Liver (tissue), 9 donors: Measurements from ENCODE around the gene TEX2. TPM values are rescaled to one million over a fixed set of nuclear protein-coding genes. Genes with fewer than 3 reads are reported as not detected.

Source experiments
- DNase-seq: peaks from one replicate; pipeline ENCODE4 v3.0.0-alpha.2; 2017; ENCODE audit warnings: low spot score
- H3K27ac ChIP-seq, 2 donors: one replicate each; pipeline ENCODE4 v1.7.0; 2013; ENCODE audit warnings: inconsistent platforms in 2 of 2, low read length in 2 of 2, control low read depth in 1 of 2, low read depth in 1 of 2, mild to moderate bottlenecking in 1 of 2
- H3K27me3 ChIP-seq, 4 donors: one replicate each; pipeline versions ENCODE4 v1.6.1 to v1.7.0; 2013; ENCODE audit warnings: low read length in 3 of 4, inconsistent platforms in 1 of 4, mild to moderate bottlenecking in 1 of 4, moderate library complexity in 1 of 4; ENCODE audit not compliant: control insufficient read depth in 4 of 4, insufficient read depth in 4 of 4
- H3K36me3 ChIP-seq, 4 donors: one replicate each; pipeline versions ENCODE4 v1.6.1 to v1.7.0; 2013; ENCODE audit warnings: low read length in 3 of 4, mild to moderate bottlenecking in 3 of 4, low read depth in 1 of 4, moderate library complexity in 1 of 4; ENCODE audit not compliant: control insufficient read depth in 4 of 4, insufficient read depth in 3 of 4
- H3K4me1 ChIP-seq, 4 donors: one replicate each; pipeline versions ENCODE4 v1.6.1 to v1.7.0; 2013; ENCODE audit warnings: low read length in 3 of 4, mild to moderate bottlenecking in 3 of 4, moderate library complexity in 1 of 4; ENCODE audit not compliant: control insufficient read depth in 4 of 4, insufficient read depth in 4 of 4
- H3K4me3 ChIP-seq, 3 donors: one replicate each; pipeline versions ENCODE4 v1.6.1 to v1.7.0; 2013; ENCODE audit warnings: low read length in 3 of 3, control low read depth in 1 of 3, low read depth in 1 of 3, mild to moderate bottlenecking in 1 of 3
- H3K9ac ChIP-seq, 2 donors: one replicate each; pipeline ENCODE4 v1.7.0; 2013; ENCODE audit warnings: low read length in 2 of 2, mild to moderate bottlenecking in 2 of 2, moderate library complexity in 2 of 2, control low read depth in 1 of 2, low read depth in 1 of 2
- H3K9me3 ChIP-seq, 4 donors: one replicate each; pipeline versions ENCODE4 v1.6.1 to v1.7.0; 2013; ENCODE audit warnings: low read length in 3 of 4; ENCODE audit not compliant: control insufficient read depth in 4 of 4
- EGR1 ChIP-seq, 2 donors: IDR thresholded peaks; 2 replicates each; pipeline ENCODE4 v1.6.1; 2016 to 2018; ENCODE audit warnings: antibody characterized with exemption in 2 of 2, low read depth in 2 of 2
- FOXA1 ChIP-seq: IDR thresholded peaks from 2 replicates; pipeline ENCODE4 v1.6.1; 2016; ENCODE audit warnings: antibody characterized with exemption
- FOXA2 ChIP-seq: IDR thresholded peaks from 2 replicates; pipeline ENCODE4 v1.6.1; 2016; ENCODE audit warnings: antibody characterized with exemption
- GABPA ChIP-seq, 2 donors: IDR thresholded peaks in 1 of 2; conservative IDR thresholded peaks in 1 of 2; 2 replicates each; pipeline ENCODE4 v1.6.1; 2016; ENCODE audit warnings: antibody characterized with exemption in 2 of 2, mild to moderate bottlenecking in 1 of 2, moderate library complexity in 1 of 2
- HNF4A ChIP-seq, 2 donors: conservative IDR thresholded peaks; 2 replicates each; pipeline ENCODE4 v1.6.1; 2016; ENCODE audit warnings: antibody characterized with exemption in 2 of 2, mild to moderate bottlenecking in 2 of 2
- HNF4G ChIP-seq: IDR thresholded peaks from 2 replicates; pipeline ENCODE4 v1.6.1; 2016; ENCODE audit warnings: antibody characterized with exemption
- JUND ChIP-seq, 2 donors: IDR thresholded peaks; 2 replicates each; pipeline ENCODE4 v1.6.1; 2016; ENCODE audit warnings: antibody characterized with exemption in 2 of 2
- NR2F2 ChIP-seq: IDR thresholded peaks from 2 replicates; pipeline ENCODE4 v1.6.1; 2016; ENCODE audit warnings: antibody characterized with exemption
- RAD21 ChIP-seq, 2 donors: IDR thresholded peaks; 2 replicates each; pipeline ENCODE4 v1.6.1; 2016; ENCODE audit warnings: antibody characterized with exemption in 2 of 2, mild to moderate bottlenecking in 2 of 2
- RXRA ChIP-seq, 2 donors: IDR thresholded peaks; 2 replicates each; pipeline ENCODE4 v1.6.1; 2017 to 2018; ENCODE audit warnings: antibody characterized with exemption in 2 of 2, mild to moderate bottlenecking in 1 of 2
- SP1 ChIP-seq: IDR thresholded peaks from 2 replicates; pipeline ENCODE4 v1.6.1; 2018; ENCODE audit warnings: antibody characterized with exemption, mild to moderate bottlenecking
- TAF1 ChIP-seq: conservative IDR thresholded peaks from 2 replicates; pipeline ENCODE4 v1.6.1; 2016; ENCODE audit warnings: antibody characterized with exemption, mild to moderate bottlenecking
- YY1 ChIP-seq: IDR thresholded peaks from 2 replicates; pipeline ENCODE4 v1.6.1; 2016; ENCODE audit warnings: antibody characterized with exemption, mild to moderate bottlenecking
- WGBS: extraction: QIAGEN DNeasy Blood & Tissue Kit; methylation state at CpG from one replicate; pipeline ENCODE4 v1.1.7; 2013; 5-methylcytosine and 5-hydroxymethylcytosine counted together
- polyA plus RNA-seq, 2 donors: library from polyadenylated mRNA; stranded (reverse) in 1 of 2; unstranded in 1 of 2; fragments of 200-250 nt in 1 of 2; fragments of >200 nt in 1 of 2; fragmentation: Nextera tagmentation in 1 of 2; extraction: Ambion mirVana in 1 of 2; gene quantifications; one replicate each; pipeline versions ENCODE4 v1.2.1 to v1.2.3, GENCODE V29; 2013 to 2015
- total RNA-seq, 2 donors: library from RNA; depleted of rRNA; stranded (reverse); fragments of >200 nt; gene quantifications; one replicate each; pipeline ENCODE4 v1.2.3, GENCODE V29; 2014
- TF ChIP-seq, protein P1 (sequence below): fragments of 150-350 bp; IDR thresholded peaks from 2 replicates; pipeline ENCODE4 v1.5.1; 2017; ENCODE audit warnings: improper control_type of control experiment, low read depth, low read length; ENCODE audit not compliant: missing input control
- TF ChIP-seq, protein P2 (sequence below): IDR thresholded peaks from 2 replicates; pipeline ENCODE4 v1.6.1; 2016; ENCODE audit warnings: antibody characterized with exemption
- TF ChIP-seq, protein P3 (sequence below): IDR thresholded peaks from 2 replicates; pipeline ENCODE4 v1.6.1; 2016; ENCODE audit warnings: antibody characterized with exemption
- TF ChIP-seq, protein P4 (sequence below): IDR thresholded peaks from 2 replicates; pipeline ENCODE4 v1.6.1; 2016; ENCODE audit warnings: antibody characterized with exemption
- donor health status: healthy.
- donor health status: healthy.
- donor health status: healthy.
- donor health status: healthy.
- donor health status: healthy.

The TEX2 gene
- total and polyA plus RNA-seq, 4 donors: 15.9 to 39.8 (median 28.2) TPM

DNA sequence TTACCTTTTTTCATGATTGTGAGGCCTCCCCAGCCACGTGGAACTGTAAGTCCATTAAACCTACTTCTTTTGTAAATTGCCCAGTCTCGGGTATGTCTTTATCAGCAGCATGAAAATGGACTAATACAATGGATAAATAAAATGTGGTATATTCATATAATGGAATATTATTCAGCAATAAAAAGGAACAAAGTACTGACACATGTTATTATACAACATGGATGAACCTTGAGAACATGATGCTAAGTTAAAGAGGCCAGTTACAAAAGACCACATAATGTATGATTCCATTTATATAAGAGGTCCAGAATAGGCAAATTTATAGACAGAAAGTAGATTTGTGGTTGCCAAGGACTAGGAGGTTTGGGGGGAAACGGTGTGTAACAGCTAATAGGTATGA lies 138.5 kb downstream of the TEX2 start:
- DNase-seq: no peak
- no peak overlapping the region for H3K27ac ChIP-seq
- H3K9me3 ChIP-seq: no peaks in the 10 kb centered on the region
- no peak for TF ChIP-seq FOXA1
- TF ChIP-seq, protein P1, sequence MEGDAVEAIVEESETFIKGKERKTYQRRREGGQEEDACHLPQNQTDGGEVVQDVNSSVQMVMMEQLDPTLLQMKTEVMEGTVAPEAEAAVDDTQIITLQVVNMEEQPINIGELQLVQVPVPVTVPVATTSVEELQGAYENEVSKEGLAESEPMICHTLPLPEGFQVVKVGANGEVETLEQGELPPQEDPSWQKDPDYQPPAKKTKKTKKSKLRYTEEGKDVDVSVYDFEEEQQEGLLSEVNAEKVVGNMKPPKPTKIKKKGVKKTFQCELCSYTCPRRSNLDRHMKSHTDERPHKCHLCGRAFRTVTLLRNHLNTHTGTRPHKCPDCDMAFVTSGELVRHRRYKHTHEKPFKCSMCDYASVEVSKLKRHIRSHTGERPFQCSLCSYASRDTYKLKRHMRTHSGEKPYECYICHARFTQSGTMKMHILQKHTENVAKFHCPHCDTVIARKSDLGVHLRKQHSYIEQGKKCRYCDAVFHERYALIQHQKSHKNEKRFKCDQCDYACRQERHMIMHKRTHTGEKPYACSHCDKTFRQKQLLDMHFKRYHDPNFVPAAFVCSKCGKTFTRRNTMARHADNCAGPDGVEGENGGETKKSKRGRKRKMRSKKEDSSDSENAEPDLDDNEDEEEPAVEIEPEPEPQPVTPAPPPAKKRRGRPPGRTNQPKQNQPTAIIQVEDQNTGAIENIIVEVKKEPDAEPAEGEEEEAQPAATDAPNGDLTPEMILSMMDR: no peak
- TF ChIP-seq NR2F2: no peak
- TF ChIP-seq, protein P2, sequence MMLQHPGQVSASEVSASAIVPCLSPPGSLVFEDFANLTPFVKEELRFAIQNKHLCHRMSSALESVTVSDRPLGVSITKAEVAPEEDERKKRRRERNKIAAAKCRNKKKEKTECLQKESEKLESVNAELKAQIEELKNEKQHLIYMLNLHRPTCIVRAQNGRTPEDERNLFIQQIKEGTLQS: no peak
- 94% methylated on average over 3 of the region's 3 CpGs for WGBS
- H3K36me3 ChIP-seq: peaks cover 0 to 5% (median under 1%) of the 10 kb centered on the region in 4 donors
- peaks cover 24 to 45% (median 38%) of the 10 kb centered on the region in 4 donors for H3K4me1 ChIP-seq
- H3K9ac ChIP-seq: no peak overlapping the region
- no peak overlapping the region for H3K4me3 ChIP-seq
- H3K27me3 ChIP-seq: no peaks in the 10 kb centered on the region

DNA sequence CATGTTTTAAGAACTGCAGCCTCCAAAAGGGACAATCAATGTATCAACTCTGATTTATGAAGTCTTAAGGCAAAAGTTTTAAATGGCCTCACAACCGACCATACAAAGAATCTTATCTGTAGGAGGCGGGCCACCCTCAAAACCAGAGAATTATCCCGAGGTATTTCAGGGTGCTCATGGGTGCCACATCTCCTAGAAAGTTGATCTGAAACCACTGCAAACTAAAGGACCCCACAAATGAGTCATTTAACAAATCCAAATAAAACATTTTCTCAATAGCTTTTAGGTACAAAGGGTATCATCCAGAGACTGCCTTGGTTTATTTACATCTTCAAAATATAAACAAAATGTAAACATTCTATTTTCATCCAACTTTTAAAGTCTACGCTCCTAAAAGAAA lies 139.9 kb downstream of the TEX2 start:
- H3K27ac ChIP-seq: peak overlapping the region in 1 of 2 donors; percentile 34
- TF ChIP-seq SP1 (no peak), YY1 (no peak), HNF4A (conservative IDR thresholded peaks at IDR 0.05) (no peak), TAF1 (no peak), NR2F2 (no peak), EGR1 (IDR thresholded peaks at IDR 0.05; ENCODE audit: low read depth in 2 of 2) (no peak), JUND (IDR thresholded peaks at IDR 0.05) (no peak), HNF4G (no peak), RXRA (IDR thresholded peaks at IDR 0.05) (no peak), FOXA2 (no peak), GABPA (IDR thresholded peaks at IDR 0.05 in 1 of 2, conservative IDR thresholded peaks at IDR 0.05 in 1 of 2) (no peak), RAD21 (IDR thresholded peaks at IDR 0.05) (no peak)
- TF ChIP-seq, protein P3, sequence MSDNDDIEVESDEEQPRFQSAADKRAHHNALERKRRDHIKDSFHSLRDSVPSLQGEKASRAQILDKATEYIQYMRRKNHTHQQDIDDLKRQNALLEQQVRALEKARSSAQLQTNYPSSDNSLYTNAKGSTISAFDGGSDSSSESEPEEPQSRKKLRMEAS: no peak
- TF ChIP-seq, protein P2: no peak
- TF ChIP-seq, protein P1: no peak
- TF ChIP-seq, protein P4, sequence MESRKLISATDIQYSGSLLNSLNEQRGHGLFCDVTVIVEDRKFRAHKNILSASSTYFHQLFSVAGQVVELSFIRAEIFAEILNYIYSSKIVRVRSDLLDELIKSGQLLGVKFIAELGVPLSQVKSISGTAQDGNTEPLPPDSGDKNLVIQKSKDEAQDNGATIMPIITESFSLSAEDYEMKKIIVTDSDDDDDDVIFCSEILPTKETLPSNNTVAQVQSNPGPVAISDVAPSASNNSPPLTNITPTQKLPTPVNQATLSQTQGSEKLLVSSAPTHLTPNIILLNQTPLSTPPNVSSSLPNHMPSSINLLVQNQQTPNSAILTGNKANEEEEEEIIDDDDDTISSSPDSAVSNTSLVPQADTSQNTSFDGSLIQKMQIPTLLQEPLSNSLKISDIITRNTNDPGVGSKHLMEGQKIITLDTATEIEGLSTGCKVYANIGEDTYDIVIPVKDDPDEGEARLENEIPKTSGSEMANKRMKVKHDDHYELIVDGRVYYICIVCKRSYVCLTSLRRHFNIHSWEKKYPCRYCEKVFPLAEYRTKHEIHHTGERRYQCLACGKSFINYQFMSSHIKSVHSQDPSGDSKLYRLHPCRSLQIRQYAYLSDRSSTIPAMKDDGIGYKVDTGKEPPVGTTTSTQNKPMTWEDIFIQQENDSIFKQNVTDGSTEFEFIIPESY: no peak
- no peak overlapping the region for H3K4me3 ChIP-seq
- no peaks in the 10 kb centered on the region for H3K27me3 ChIP-seq
- H3K36me3 ChIP-seq: peaks cover 0 to 5% (median under 1%) of the 10 kb centered on the region in 4 donors
- H3K9ac ChIP-seq: no peak overlapping the region
- H3K9me3 ChIP-seq: no peaks in the 10 kb centered on the region
- DNase-seq: no peak
- WGBS: 69% methylated on average over 4 of the region's 4 CpGs
- H3K4me1 ChIP-seq: peaks cover 27 to 53% (median 42%) of the 10 kb centered on the region in 4 donors
